ENCODE measurements around the gene ZNF524.

ZNF524 gene

GRCh38 chr19:55621673-55622231 lies 21.7 kb downstream of the ZNF524 start:
- DNase-seq, result no peak

- no peak for DNase-seq
Observed at GRCh38 chr19:55622242-55622969, 22.3 kb downstream of the ZNF524 start.

- DNase-seq, result no peak
Observed at GRCh38 chr19:55623130-55623529, 23.0 kb downstream of the ZNF524 start.

- DNase-seq, result no peak
Observed at GRCh38 chr19:55623561-55623960, 23.5 kb downstream of the ZNF524 start.

GRCh38 chr19:55624109-55625003 lies 24.3 kb downstream of the ZNF524 start, which contains the start of gene ZNF784:
TSS of gene ZNF784 (minus strand) at chr19:55624566. CDS start at chr19:55624561, 5 bp downstream.
- peak; percentile 93 to 96 (median 94) for DNase-seq

GRCh38 chr19:55625004-55625326 lies 24.9 kb downstream of the ZNF524 start:
- DNase-seq, result no peak

GRCh38 chr19:55626350-55626749 lies 26.3 kb downstream of the ZNF524 start:
- DNase-seq, result peak in 1 of 4 experiments; percentile 10

GRCh38 chr19:55632463-55632834 lies 32.4 kb downstream of the ZNF524 start:
- DNase-seq, result peak; percentile 48 to 76 (median 63)

GRCh38 chr19:55633861-55634260 lies 33.8 kb downstream of the ZNF524 start:
- no peak for DNase-seq

GRCh38 chr19:55635334-55635717 lies 35.2 kb downstream of the ZNF524 start:
- no peak for DNase-seq

- DNase-seq, result no peak
Observed at GRCh38 chr19:55635856-55636440, 35.9 kb downstream of the ZNF524 start.

GRCh38 chr19:55636723-55637122 lies 36.6 kb downstream of the ZNF524 start:
- no peak for DNase-seq

- no peak for DNase-seq
Observed at GRCh38 chr19:55637534-55637933, 37.4 kb downstream of the ZNF524 start.

- peak in 2 of 4 experiments; percentile 16 to 44 for DNase-seq
Observed at GRCh38 chr19:55638864-55639359, 38.8 kb downstream of the ZNF524 start.

GRCh38 chr19:55640043-55640576 lies 40.0 kb downstream of the ZNF524 start:
- DNase-seq, result peak in 3 of 4 experiments; percentile 22 to 70 (median 44)

- peak in 2 of 4 experiments; percentile 36 to 46 for DNase-seq
Observed at GRCh38 chr19:55640577-55641425, 40.7 kb downstream of the ZNF524 start, which contains the start of gene ZNF580. TSS of gene ZNF580 (plus strand) at chr19:55641002. CDS start at chr19:55642509, 1,507 bp downstream.

GRCh38 chr19:55641426-55642152 lies 41.5 kb downstream of the ZNF524 start:
- peak in 1 of 4 experiments; percentile 36 for DNase-seq

- peak in 1 of 4 experiments; percentile 33 for DNase-seq
Observed at GRCh38 chr19:55642153-55643002, 42.3 kb downstream of the ZNF524 start.

- peak; percentile 57 to 75 (median 68) for DNase-seq
Observed at GRCh38 chr19:55643003-55643886, 43.2 kb downstream of the ZNF524 start, which contains the start of gene ZNF581. TSS of gene ZNF581 (plus strand) at chr19:55643649. CDS start at chr19:55644572, 923 bp downstream.
